Measurements from ENCODE around the gene ITLN1. TPM values are rescaled to one million over a fixed set of nuclear protein-coding genes. Genes with fewer than 3 reads are reported as not detected.
A peak's percentile ranks its signal among the peaks of the same experiment; 100 is the strongest.
"Not testable (repeated sequence)": the region's sequence is repeated elsewhere in the genome, so short reads cannot be mapped to it uniquely, and the experiment has no call there.

Gene ITLN1
- total RNA-seq, 2 experiments from 2014 or later: not detected

DNA sequence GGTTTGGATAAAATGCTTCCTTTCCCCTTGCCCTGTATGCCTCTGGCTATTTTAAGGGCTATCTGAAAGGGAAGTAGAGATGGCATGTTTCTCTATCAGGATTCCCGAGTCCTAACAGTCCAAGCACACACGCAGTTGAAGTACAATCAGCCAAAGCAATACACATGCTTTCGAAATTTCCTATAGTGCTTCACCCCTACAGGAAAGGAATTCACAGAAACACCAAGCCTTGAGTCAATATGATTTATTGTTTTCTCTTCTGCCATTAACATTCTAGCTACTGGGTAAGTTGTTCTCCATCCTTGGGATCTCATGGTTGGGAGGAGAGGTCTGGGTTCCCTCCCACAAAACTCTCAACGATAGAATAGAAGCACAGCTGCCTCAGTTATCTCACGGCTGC is 8.7 kb downstream of the ITLN1 start:
- peaks cover 26% of the 10 kb centered on the region for H3K4me1 Mint-ChIP-seq
- H3K4me3 Mint-ChIP-seq: no peak overlapping the region
- no peaks in the 10 kb centered on the region for H3K36me3 Mint-ChIP-seq
- DNase-seq (no peak), ATAC-seq (no peak)
- no peak overlapping the region for H3K27ac Mint-ChIP-seq
- H3K27me3 Mint-ChIP-seq: no peaks in the 10 kb centered on the region
- CTCF ChIA-PET: interaction anchor here (1.0 to 5.3 kb wide), 13 partner anchors 11 to 151 kb away, joined by 3 to 86 read pairs (median 7); partner anchors contain the start of genes CD244 and ITLN2
- no peaks in the 10 kb centered on the region for H3K9me3 Mint-ChIP-seq (ENCODE audit: low read depth)

DNA sequence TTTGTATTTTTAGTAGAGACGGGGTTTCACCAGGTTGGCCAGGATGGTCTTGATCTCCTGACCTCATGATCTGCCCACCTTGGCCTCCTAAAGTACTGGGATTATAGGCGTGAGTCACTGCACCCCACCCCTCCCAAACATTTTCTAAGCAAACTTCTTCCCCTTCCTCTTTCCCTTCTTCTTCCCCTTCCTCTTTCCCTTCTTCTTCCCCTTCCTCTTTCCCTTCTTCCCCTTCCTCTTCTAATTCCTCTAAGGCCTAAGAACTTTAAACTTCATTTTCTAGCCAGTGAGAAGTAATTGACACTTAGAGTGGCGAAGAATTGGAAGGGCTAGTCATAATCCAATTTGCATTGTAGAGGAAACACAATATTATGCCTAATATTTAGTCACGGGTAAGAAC is 9.4 kb downstream of the ITLN1 start:
- H3K9me3 Mint-ChIP-seq (ENCODE audit: low read depth); CTCF ChIA-PET; DNase-seq; H3K36me3 Mint-ChIP-seq; ATAC-seq; H3K27ac Mint-ChIP-seq; H3K4me3 Mint-ChIP-seq; H3K27me3 Mint-ChIP-seq: not testable (repeated sequence)
- peaks cover 26% of the 10 kb centered on the region for H3K4me1 Mint-ChIP-seq

DNA sequence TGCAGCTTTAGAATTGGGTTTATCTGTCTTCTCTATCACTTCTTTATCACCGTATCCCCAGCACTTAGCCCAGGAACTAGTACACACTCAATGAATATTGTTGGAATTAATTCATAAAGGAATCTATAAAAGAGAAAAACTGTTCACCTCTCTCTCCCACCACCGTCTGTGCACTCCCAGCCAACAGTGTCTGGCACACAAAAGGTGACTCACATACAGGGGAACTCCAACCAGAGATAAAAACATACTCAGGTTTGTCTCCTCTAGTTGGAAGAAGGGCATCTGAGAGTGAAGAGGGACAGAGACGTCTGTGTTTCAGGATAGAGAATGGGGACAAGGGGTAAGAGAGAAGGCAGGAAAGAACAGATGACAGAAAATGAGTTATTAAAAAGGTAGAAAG is 10.0 kb downstream of the ITLN1 start:
- Mint-ChIP-seq H3K4me3 (no peak overlapping the region), H3K27me3 (no peaks in the 10 kb centered on the region), H3K36me3 (no peaks in the 10 kb centered on the region), H3K4me1 (peaks cover 26% of the 10 kb centered on the region), H3K27ac (no peak overlapping the region), H3K9me3 (ENCODE audit: low read depth) (no peaks in the 10 kb centered on the region)
- CTCF ChIA-PET: interaction anchor here (2.0 to 2.1 kb wide), 3 partner anchors 10 to 98 kb away, joined by 6 to 10 read pairs (median 6); no protein-coding TSS in a partner anchor
- ATAC-seq (no peak), DNase-seq (no peak)

DNA sequence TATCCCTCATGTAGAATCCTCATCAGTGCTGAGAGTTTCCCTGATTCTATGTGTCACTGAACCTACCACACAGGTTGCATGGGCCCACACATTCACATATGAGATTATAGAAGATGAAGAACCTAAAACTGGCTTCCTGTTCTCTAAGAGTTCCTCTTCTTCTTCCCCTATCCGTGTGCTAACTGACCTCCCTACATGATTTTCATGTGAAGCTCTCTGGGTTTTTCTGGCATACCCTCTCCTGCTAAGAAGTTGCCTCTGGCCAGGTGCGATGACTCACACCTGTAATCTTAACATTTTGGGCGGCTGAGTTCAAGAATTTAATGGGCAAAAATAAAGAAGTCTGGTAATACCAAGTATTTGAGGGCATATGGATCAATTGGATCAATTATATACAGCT is 16.8 kb downstream of the ITLN1 start:
- no peaks in the 10 kb centered on the region for H3K27me3 Mint-ChIP-seq
- ATAC-seq (no peak), DNase-seq (no peak)
- no peaks in the 10 kb centered on the region for H3K36me3 Mint-ChIP-seq
- H3K9me3 Mint-ChIP-seq (ENCODE audit: low read depth): no peaks in the 10 kb centered on the region
- peaks cover 13% of the 10 kb centered on the region for H3K4me1 Mint-ChIP-seq
- H3K27ac Mint-ChIP-seq: no peak overlapping the region
- CTCF ChIA-PET: interaction anchor here (3.3 kb wide), 1 partner anchor 34 kb away, joined by 11 read pairs; no protein-coding TSS in a partner anchor
- no peak overlapping the region for H3K4me3 Mint-ChIP-seq

DNA sequence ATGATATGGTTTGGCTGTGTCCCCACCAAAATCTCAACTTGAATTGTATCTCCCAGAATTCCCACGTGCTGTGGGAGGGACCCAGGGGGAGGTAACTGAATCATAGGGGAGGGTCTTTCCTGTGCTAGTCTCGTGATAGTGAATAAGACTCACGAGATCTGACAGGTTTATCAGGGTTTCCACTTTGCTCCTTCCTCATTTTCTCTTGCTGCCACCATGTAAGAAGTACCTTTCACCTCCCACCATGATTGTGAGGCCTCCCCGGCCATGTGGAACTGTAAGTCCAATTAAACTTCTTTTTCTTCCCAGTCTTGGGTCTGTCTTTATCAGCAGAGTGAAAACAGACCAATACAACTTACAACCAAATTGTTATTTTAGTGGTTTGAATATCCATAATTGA is 17.3 kb downstream of the ITLN1 start:
- ATAC-seq: not testable (repeated sequence)
- CTCF ChIA-PET: interaction anchor here (3.3 kb wide), 1 partner anchor 33 kb away, joined by 11 read pairs; no protein-coding TSS in a partner anchor

DNA sequence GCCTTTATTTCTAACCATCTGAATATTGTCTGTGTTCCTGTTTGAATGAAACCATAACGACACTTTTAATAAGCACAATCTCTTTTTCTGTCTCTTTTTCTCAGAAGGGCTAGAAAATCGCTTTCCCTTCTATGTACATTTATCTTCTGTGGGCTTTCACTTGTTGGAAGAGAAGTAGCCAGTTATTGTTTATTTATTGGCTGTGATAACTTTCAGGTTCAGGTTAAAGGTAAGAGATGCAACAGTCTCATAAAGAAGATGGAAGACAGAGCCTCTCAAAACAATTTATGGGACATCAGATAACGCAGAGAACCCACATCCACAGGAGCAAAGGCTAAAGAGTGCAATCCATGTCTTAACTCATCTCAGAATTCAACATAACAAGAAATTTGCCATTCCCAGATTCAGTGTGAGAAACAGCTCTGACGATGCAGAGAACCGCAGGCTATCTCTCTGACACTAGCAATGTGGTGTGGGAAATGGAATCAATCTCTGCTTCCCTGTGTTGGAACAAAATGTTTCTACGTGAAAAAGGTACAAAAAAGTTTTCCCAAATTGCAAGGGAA is 18.2 kb downstream of the ITLN1 start:
- H3K36me3 Mint-ChIP-seq: no peaks in the 10 kb centered on the region
- H3K4me3 Mint-ChIP-seq: no peak overlapping the region
- no peak overlapping the region for H3K27ac Mint-ChIP-seq
- ATAC-seq (no peak), DNase-seq (no peak)
- CTCF ChIA-PET: interaction anchor here (0.9 to 7.0 kb wide), 3 partner anchors 31 to 86 kb away, joined by 3 to 56 read pairs (median 11); partner anchors contain the start of gene ITLN2
- peaks cover 26% of the 10 kb centered on the region for H3K4me1 Mint-ChIP-seq
- H3K27me3 Mint-ChIP-seq: no peaks in the 10 kb centered on the region
- H3K9me3 Mint-ChIP-seq (ENCODE audit: low read depth): no peaks in the 10 kb centered on the region

More for the DNA sequence above, 17.3 kb downstream of the ITLN1 start:
- H3K27ac Mint-ChIP-seq: peak overlapping the region; percentile 10
- H3K36me3 Mint-ChIP-seq; H3K9me3 Mint-ChIP-seq (ENCODE audit: low read depth); H3K4me3 Mint-ChIP-seq; DNase-seq; H3K27me3 Mint-ChIP-seq: not testable (repeated sequence)
- H3K4me1 Mint-ChIP-seq: peaks cover 18% of the 10 kb centered on the region

DNA sequence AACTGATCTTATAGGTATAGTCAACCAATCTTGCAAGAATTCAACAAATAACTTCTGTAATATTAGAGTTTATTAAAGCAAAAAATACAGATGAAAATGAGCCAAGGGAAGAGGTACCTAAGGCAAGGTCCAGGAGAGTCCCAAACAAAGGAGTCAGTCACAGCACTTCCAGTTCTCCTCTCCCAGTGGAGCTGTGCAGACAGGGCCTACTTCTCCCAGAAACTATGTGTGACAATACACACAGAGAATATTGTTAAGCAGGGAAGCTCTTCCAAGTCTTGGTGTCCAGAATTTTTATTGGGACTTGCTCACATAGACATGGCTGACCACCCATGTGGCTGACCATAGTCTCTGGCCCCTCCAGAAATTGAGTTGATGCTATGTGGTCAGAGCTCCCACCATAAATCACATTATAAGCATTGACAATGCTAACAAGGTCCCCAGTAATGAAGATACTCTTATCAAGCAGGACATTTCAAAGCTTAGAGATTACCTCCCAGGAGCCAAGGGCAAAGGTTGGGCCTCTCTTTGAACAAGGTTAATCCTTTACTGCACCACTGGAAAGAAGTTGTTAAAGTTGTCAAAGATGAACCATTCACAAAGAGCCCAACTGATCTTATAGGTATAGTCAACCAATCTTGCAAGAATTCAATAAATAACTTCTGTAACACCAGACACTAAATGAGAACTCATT is 18.8 kb downstream of the ITLN1 start:
- Mint-ChIP-seq H3K27me3 (no peaks in the 10 kb centered on the region), H3K9me3 (ENCODE audit: low read depth) (no peaks in the 10 kb centered on the region), H3K4me1 (peaks cover 30% of the 10 kb centered on the region), H3K36me3 (no peaks in the 10 kb centered on the region), H3K4me3 (no peak overlapping the region), H3K27ac (no peak overlapping the region)
- CTCF ChIA-PET: interaction anchor here (0.9 to 7.0 kb wide), 7 partner anchors 8 to 87 kb away, joined by 3 to 56 read pairs (median 11); partner anchors contain the start of genes ITLN1 and ITLN2
- ATAC-seq (no peak), DNase-seq (no peak)

DNA sequence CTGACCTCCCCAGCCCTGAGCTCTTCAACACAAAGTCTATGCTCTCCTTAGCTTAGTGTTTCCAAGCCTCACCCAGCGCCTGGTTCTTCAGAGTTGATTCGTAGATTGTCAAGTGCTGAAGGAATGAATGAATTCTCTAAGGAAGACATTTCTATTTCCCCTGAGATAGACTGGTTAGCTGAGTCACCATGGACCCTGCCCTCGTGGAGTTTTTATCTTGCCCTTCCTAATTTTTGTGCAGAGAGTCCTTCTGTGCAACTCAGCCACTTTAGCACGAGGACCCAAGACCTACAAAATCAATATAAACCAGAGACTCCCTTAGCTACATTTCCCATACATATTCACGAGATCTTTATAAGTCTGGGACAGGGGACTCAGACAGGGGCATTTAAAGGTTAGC is 19.6 kb downstream of the ITLN1 start:
- no peak overlapping the region for H3K4me3 Mint-ChIP-seq
- CTCF ChIA-PET: interaction anchor here (0.6 to 7.0 kb wide), 8 partner anchors 9 to 818 kb away, joined by 3 to 56 read pairs (median 8); partner anchors contain the start of genes ITLN1 and ITLN2
- no peaks in the 10 kb centered on the region for H3K9me3 Mint-ChIP-seq (ENCODE audit: low read depth)
- H3K4me1 Mint-ChIP-seq: peaks cover 37% of the 10 kb centered on the region
- DNase-seq: no peak
- no peak for ATAC-seq
- H3K36me3 Mint-ChIP-seq: no peaks in the 10 kb centered on the region
- no peak overlapping the region for H3K27ac Mint-ChIP-seq
- no peaks in the 10 kb centered on the region for H3K27me3 Mint-ChIP-seq

DNA sequence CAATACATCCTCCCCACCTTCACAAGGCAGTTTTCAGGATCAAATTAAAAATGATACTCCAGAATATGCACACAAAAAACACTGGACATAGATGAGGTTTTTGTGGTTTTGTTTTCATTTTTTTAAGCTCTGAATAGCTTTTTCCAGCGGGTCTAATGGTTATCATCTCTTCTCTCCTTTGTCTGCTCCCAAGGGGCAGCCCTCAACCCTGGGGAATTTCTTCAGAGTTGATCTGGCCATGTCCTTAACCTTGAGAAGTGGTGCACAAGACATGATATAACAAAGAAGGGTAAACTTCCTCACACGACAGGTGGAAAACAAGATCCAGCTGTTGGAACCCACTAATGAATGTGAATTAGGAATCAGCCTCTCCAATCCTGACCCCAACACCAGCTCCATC is 20.8 kb downstream of the ITLN1 start:
- CTCF ChIA-PET: interaction anchor here (1.4 to 7.0 kb wide), 7 partner anchors 9 to 139 kb away, joined by 3 to 85 read pairs (median 12); partner anchors contain the start of gene ITLN2
- DNase-seq: no peak
- Mint-ChIP-seq H3K27me3 (no peaks in the 10 kb centered on the region), H3K27ac (no peak overlapping the region), H3K4me1 (peaks cover 42% of the 10 kb centered on the region), H3K9me3 (ENCODE audit: low read depth) (no peaks in the 10 kb centered on the region), H3K36me3 (peaks cover under 1% of the 10 kb centered on the region), H3K4me3 (no peak overlapping the region)
- ATAC-seq: no peak

DNA sequence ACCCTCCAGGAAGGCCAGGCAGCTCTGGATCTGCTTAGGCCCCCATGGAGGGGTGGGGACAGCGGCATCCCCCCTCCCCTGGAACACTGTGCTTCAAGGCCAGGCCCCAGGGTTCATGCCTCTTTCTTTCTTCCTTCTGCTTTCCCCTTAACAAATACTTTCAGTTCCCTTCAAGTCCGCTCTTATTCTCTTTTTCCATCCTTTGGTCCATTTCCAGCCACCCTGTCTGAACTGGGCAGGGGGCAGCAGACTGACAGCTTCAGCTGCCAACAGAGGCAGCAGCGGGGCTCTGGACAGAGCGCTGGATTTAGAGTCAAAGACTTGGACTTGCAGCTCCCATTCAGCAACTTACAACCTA is 21.2 kb downstream of the ITLN1 start:
- no peak overlapping the region for H3K4me3 Mint-ChIP-seq
- H3K27ac Mint-ChIP-seq: no peak overlapping the region
- CTCF ChIA-PET: interaction anchor here (1.1 to 7.0 kb wide), 7 partner anchors 8 to 139 kb away, joined by 3 to 85 read pairs (median 12); partner anchors contain the start of gene ITLN2
- H3K27me3 Mint-ChIP-seq: no peaks in the 10 kb centered on the region
- no peaks in the 10 kb centered on the region for H3K9me3 Mint-ChIP-seq (ENCODE audit: low read depth)
- DNase-seq: no peak
- ATAC-seq: no peak
- peaks cover 46% of the 10 kb centered on the region for H3K4me1 Mint-ChIP-seq
- peaks cover 4% of the 10 kb centered on the region for H3K36me3 Mint-ChIP-seq

DNA sequence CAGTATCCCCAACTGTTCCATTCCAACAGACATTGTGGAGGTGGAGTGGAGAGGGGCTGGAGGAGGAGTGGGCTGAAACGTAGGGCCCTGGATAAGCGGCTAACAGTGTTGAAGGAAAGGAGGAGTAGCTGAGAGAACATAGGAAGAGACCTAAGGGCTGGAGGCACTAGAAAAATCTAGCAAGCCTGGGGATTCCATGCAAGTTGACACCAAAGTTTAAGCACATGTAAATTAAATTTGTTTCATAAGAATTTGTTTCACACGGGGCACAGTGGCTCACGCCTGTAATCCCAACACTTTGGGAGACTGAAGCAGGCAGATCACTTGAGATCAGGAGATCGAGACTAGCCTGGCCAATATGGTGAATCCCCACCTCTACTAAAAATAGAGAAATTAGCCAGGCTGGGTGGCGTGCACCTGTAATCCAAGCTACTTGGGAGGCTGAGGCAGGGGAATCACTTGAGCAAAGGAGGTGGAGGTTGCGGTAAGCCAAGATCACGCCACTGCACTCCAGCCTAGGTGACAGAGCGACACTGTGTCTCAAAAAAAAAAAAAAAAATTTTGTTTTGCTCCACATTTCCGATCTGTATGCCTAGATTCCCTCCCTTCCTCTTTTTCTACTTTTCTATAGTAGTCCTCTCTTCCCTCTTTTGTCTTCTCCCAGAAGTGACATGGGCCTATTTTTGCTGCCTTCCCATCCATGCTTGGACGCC is 21.8 kb downstream of the ITLN1 start:
- Mint-ChIP-seq H3K4me1 (peaks cover 50% of the 10 kb centered on the region), H3K9me3 (ENCODE audit: low read depth) (no peaks in the 10 kb centered on the region), H3K27ac (peak overlapping the region; percentile 90), H3K4me3 (peak overlapping the region; percentile 89), H3K27me3 (no peaks in the 10 kb centered on the region), H3K36me3 (peaks cover 8% of the 10 kb centered on the region)
- ATAC-seq (no peak), DNase-seq (no peak)
- CTCF ChIA-PET: interaction anchor here (0.9 to 7.0 kb wide), 16 partner anchors 10 to 198 kb away, joined by 3 to 85 read pairs (median 5); partner anchors contain the start of genes ITLN1 and ITLN2

DNA sequence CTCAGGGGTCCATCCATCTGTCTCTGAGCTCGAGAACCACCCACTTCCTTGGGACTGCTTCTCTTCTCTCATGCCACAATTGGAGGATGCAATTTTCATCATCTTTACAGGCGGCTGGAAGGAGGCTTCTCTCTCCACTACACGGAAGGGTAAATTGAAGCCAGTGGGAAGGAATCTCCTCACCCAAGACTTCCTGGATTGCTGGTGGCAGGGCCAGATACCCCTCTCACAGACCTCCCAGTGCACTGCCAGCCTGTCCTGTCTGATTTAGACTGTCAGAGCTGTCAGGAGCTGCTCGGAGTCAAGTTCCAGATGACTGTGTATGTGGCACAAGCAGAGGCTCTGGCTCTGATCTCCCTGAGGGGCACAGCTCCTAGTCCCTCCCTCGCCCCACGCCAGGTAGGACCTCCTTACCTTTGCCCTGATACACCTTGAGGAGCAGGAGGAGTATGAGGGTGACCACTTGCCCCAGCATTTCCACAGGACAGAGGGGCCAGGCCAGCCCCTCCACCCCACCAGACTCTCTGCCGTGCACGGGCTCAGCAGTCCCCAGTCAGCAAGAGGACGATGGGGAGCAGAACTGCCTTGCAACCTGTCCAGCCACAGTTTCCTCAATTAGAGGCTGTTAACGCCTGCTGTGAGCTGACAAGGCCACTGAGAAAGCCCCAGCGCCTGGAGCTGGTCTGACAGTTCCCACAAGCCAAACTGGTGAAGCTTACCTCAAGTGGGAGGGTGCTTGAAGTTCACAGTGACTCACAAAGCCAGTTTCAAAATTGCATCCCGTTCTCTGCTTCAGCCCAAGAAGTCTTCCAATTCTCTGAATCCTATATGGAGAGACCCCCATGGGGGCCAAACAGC is 22.5 kb downstream of the ITLN1 start, which contains the start of gene CD244:
Gene CD244 (minus strand): TSS at position 685 of the 858 bp plus-strand sequence. CDS start 210 bp downstream, at position 475.
- H3K9me3 Mint-ChIP-seq (ENCODE audit: low read depth): no peaks in the 10 kb centered on the region
- CTCF ChIA-PET: interaction anchor here (0.9 to 7.0 kb wide), 17 partner anchors 9 to 197 kb away, joined by 3 to 85 read pairs (median 5); partner anchors contain the start of genes ITLN1 and ITLN2
- peaks cover 11% of the 10 kb centered on the region for H3K36me3 Mint-ChIP-seq
- no peaks in the 10 kb centered on the region for H3K27me3 Mint-ChIP-seq
- ATAC-seq (peak; percentile 92), DNase-seq (peak; percentile 95)
- peak within 1 kb of the TSS; percentile 90 for H3K27ac Mint-ChIP-seq
- peak within 1 kb of the TSS; percentile 89 for H3K4me3 Mint-ChIP-seq
- H3K4me1 Mint-ChIP-seq: peaks cover 53% of the 10 kb centered on the region
